Measurements from ENCODE around the gene AGBL4. TPM values are rescaled to one million over a fixed set of nuclear protein-coding genes. Genes with fewer than 3 reads are reported as not detected.

The AGBL4 gene
- total RNA-seq, 4 donors from 2014 or later, result 0.44 to 1.5 (median 1.2) TPM; not detected in 1

- Histone ChIP-seq H3K4me1 (no peaks in the 10 kb centered on the region), H3K36me3 (no peaks in the 10 kb centered on the region), H3K9me3 (no peaks in the 10 kb centered on the region), H3K4me3 (no peak overlapping the region), H3K27ac (no peak overlapping the region), H3K27me3 (no peaks in the 10 kb centered on the region)
- WGBS, 2 donors, result 67 to 73% methylated on average over 8 of the region's 8 CpGs
- TF ChIP-seq CTCF (IDR thresholded peaks at IDR 0.05) (no peak), POLR2A (IDR thresholded peaks at IDR 0.05) (no peak), EP300 (IDR thresholded peaks at IDR 0.05) (no peak)
- DNase-seq (ENCODE audit: low spot score in 2 of 2), result no peak
Measured at GRCh38 chr1:48875552-48876329, 1148.0 kb downstream of the AGBL4 start.

- Histone ChIP-seq H3K27me3 (no peaks in the 10 kb centered on the region), H3K9me3 (no peaks in the 10 kb centered on the region), H3K4me3 (no peak overlapping the region), H3K27ac (no peak overlapping the region), H3K36me3 (no peaks in the 10 kb centered on the region), H3K4me1 (no peaks in the 10 kb centered on the region)
- WGBS, 2 donors, result 44 to 56% methylated on average over 4 of the region's 4 CpGs
- no peak for DNase-seq (ENCODE audit: low spot score in 2 of 2)
- TF ChIP-seq CTCF (IDR thresholded peaks at IDR 0.05) (no peak), POLR2A (IDR thresholded peaks at IDR 0.05) (no peak), EP300 (IDR thresholded peaks at IDR 0.05) (no peak)
Measured at GRCh38 chr1:48873944-48874343, 1149.8 kb downstream of the AGBL4 start.

GRCh38 chr1:48870596-48870995 lies 1153.2 kb downstream of the AGBL4 start:
- 19 to 24% methylated on average over 3 of the region's 3 CpGs for WGBS, 2 donors
- no peak for DNase-seq (ENCODE audit: low spot score in 2 of 2)
- peak in 3 of 5 experiments; percentile 9 to 15 (median 11) for TF ChIP-seq CTCF (IDR thresholded peaks at IDR 0.05)
- TF ChIP-seq EP300 (IDR thresholded peaks at IDR 0.05), result no peak
- no peaks in the 10 kb centered on the region for H3K36me3 ChIP-seq
- no peaks in the 10 kb centered on the region for H3K27me3 ChIP-seq
- H3K9me3 ChIP-seq, result no peaks in the 10 kb centered on the region
- no peak overlapping the region for H3K4me3 ChIP-seq
- no peak overlapping the region for H3K27ac ChIP-seq
- H3K4me1 ChIP-seq, result no peaks in the 10 kb centered on the region

GRCh38 chr1:48869116-48869893 lies 1154.4 kb downstream of the AGBL4 start:
- no peaks in the 10 kb centered on the region for H3K27me3 ChIP-seq
- no peak overlapping the region for H3K27ac ChIP-seq
- 76 to 79% methylated on average over 5 of the region's 5 CpGs for WGBS, 2 donors
- H3K4me1 ChIP-seq, result no peaks in the 10 kb centered on the region
- TF ChIP-seq POLR2A (IDR thresholded peaks at IDR 0.05), result no peak
- no peak for TF ChIP-seq EP300 (IDR thresholded peaks at IDR 0.05)
- TF ChIP-seq CTCF (IDR thresholded peaks at IDR 0.05), result no peak
- H3K36me3 ChIP-seq, result no peaks in the 10 kb centered on the region
- H3K9me3 ChIP-seq, result no peaks in the 10 kb centered on the region
- no peak for DNase-seq (ENCODE audit: low spot score in 2 of 2)
- H3K4me3 ChIP-seq, result no peak overlapping the region

- WGBS, 2 donors, result 50 to 93% methylated on average over 1 to 2 of the region's 2 CpGs
Measured at GRCh38 chr1:48864913-48865312, 1158.8 kb downstream of the AGBL4 start.

More at GRCh38 chr1:48864913-48865312, 1158.8 kb downstream of the AGBL4 start:
- Histone ChIP-seq H3K36me3 (no peaks in the 10 kb centered on the region), H3K4me3 (no peak overlapping the region), H3K27me3 (no peaks in the 10 kb centered on the region), H3K27ac (no peak overlapping the region), H3K9me3 (peaks cover 0 to 16% (median 5%) of the 10 kb centered on the region in 4 donors), H3K4me1 (no peaks in the 10 kb centered on the region)
- TF ChIP-seq CTCF (IDR thresholded peaks at IDR 0.05) (no peak), POLR2A (IDR thresholded peaks at IDR 0.05) (no peak), EP300 (IDR thresholded peaks at IDR 0.05) (no peak)
- DNase-seq (ENCODE audit: low spot score in 2 of 2), result no peak
